ENCODE data around the gene SASH1. TPM values are rescaled to one million over a fixed set of nuclear protein-coding genes. Genes with fewer than 3 reads are reported as not detected.

The SASH1 gene
- total and polyA plus RNA-seq, 9 of the 15 experiments (the other 6 are each of a cell fraction or from before 2014, with no cell fraction given): 0.35 to 3.5 (median 1.6) TPM

GRCh38 chr6:148447521-148448230, 105.0 kb downstream of the SASH1 start:
- in situ Hi-C loops (cut with MboI): no loop called here
- FAIRE-seq (no peak), DNase-seq (ENCODE audit: extremely low read depth in 1 of 4, low spot score in 3 of 4) (no peak), ATAC-seq (no peak)
- no peak overlapping the region for H3K9ac ChIP-seq (ENCODE audit: insufficient read depth in 1 of 2, low read depth in 2 of 2, low read length in 2 of 2)
- BruUV-seq (replicated peaks): no TSS peak
- intact Hi-C loops (cut with micrococcal nuclease): no loop called here
- H3K4me3 ChIP-seq: no peak overlapping the region
- 0 out of 2 replicates have a peak, but pooled peaks cover 2% of the 10 kb centered on the region for H4K20me1 ChIP-seq (replicated peaks; ENCODE audit: control insufficient read depth, insufficient read depth, low read length)
- no peaks in the 10 kb centered on the region for H3K9me1 ChIP-seq (ENCODE audit: control insufficient read depth, insufficient read depth, low read length)
- CTCF ChIA-PET (ENCODE audit: low intra/inter-chr PET ratio): no interaction called here
- H3K27me3 ChIP-seq (ENCODE audit: control insufficient read depth in 2 of 2, insufficient read depth in 2 of 2, low read length in 2 of 2): peaks cover 27 to 41% of the 10 kb centered on the region in 2 experiments
- H3K4me1 ChIP-seq (replicated peaks in 1 of 2; ENCODE audit: control insufficient read depth in 2 of 2, insufficient read depth in 2 of 2, low read length in 2 of 2): no peaks in the 10 kb centered on the region
- H3K36me3 ChIP-seq (ENCODE audit: control insufficient read depth, insufficient read depth, low read length): no peaks in the 10 kb centered on the region
- no peak overlapping the region for H3K4me2 ChIP-seq (ENCODE audit: insufficient read depth, low read length)
- TF ChIP-seq ZNF263 (CRISPR knock-in tag; IDR thresholded peaks at IDR 0.05; ENCODE audit: borderline replicate concordance) (peak; percentile 67), THRB (CRISPR knock-in tag; conservative IDR thresholded peaks at IDR 0.05) (0 out of 2 replicates have a peak, but pooled peaks have one; percentile 30), RNF219 (CRISPR knock-in tag; IDR thresholded peaks at IDR 0.05) (no peak), ZBTB26 (CRISPR knock-in tag; IDR thresholded peaks at IDR 0.05) (0 out of 2 replicates have a peak, but pooled peaks have one; percentile 39), ZBTB1 (CRISPR knock-in tag; IDR thresholded peaks at IDR 0.05; ENCODE audit: borderline replicate concordance, low read depth) (no peak)
- POLR2A ChIA-PET: no interaction called here
- H2AFZ ChIP-seq (ENCODE audit: low read depth, low read length): no peak overlapping the region
- no peaks in the 10 kb centered on the region for H3K9me3 ChIP-seq (replicated peaks; ENCODE audit: control insufficient read depth, insufficient read depth, low read depth, low read length)
- no peak overlapping the region for H3K27ac ChIP-seq (ENCODE audit: extremely low read depth, low read depth, low read length)
- no peaks in the 10 kb centered on the region for H3K79me2 ChIP-seq (ENCODE audit: control insufficient read depth, insufficient read depth, low read length)
- WGBS (ENCODE audit: insufficient coverage, low coverage, missing lambda C conversion rate): 6% methylated on average over 11 of the region's 12 CpGs
